HG02938 (cell line): ENCODE data around the gene CLIC6.
"Not testable (repeated sequence)": the region's sequence is repeated elsewhere in the genome, so short reads cannot be mapped to it uniquely, and the experiment has no call there.

Experiments used
- ATAC-seq: cut with Tn5 transposase; IDR thresholded peaks from one replicate; pipeline ENCODE4 v1.9.1; 2021; ENCODE audit warnings: mild to moderate bottlenecking, moderate library complexity; ENCODE audit not compliant: unreplicated experiment

Gene CLIC6

DNA sequence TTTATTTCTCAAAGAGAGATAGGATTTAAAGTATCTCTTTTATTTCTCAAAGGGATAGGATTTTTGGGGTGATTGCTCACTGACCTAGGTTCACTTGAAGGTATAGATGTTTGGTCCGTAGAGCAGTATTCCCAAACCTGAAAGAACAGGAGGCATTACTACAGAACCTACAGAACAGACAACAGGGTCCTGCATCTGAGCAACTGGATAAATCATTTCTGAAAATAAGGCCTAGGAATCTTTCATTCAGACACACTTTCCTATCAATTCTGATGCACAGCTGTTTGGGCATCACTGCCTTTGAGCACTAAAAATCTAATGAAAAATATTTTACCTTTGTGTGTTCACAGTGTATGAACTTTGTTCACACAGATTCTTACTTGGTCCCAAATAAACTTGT is 17.2 kb upstream of the CLIC6 start:
- no peak for ATAC-seq

GRCh38 chr21:34653522-34653921 is 15.3 kb upstream of the CLIC6 start:
- ATAC-seq, result no peak

DNA sequence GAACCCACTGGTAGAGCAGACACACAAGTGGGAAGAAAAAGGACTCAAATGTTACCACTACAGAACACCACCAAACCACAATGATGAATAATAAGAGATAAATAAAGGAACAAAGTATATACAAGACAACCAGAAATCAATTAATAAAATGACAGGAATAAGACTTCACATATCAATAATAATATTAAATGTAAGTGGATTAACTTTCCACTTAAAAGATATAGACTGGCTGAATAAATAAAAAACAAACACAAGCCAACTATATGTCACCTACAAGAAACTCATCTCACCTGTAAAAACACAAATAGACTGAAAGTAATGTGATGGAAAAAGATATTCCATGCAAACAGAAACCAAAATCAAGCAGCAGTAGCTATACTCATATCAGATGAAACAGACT is 6.9 kb upstream of the CLIC6 start:
- no peak for ATAC-seq

GRCh38 chr21:34667761-34668160 is 1.0 kb upstream of the CLIC6 start:
- ATAC-seq, result no peak

GRCh38 chr21:34669149-34669879 is 520 bp downstream of the CLIC6 start:
- no peak for ATAC-seq

GRCh38 chr21:34669880-34670219 is 1.1 kb downstream of the CLIC6 start:
- not testable (repeated sequence) for ATAC-seq

- ATAC-seq, result no peak
These were observed 1.6 kb downstream of the CLIC6 start for GRCh38 chr21:34670220-34670961.

DNA sequence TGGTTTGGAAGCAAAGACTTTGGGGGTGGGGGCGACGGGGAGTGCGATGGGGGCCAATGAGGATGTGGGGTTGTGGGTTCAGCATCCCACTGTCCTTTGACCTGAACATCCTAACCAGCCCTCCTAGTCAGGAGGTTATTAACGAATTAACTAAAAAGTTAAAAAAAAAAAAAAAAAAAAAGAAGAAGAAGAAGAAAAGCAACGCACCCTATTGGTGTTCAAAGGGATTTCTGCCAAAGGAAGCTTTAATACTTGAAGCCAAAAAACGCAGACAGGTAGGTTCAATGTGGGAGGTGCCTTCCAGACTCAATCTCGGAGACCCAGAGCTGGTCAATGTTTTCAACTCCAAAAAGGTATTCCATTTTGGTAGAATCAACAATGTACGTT is 2.2 kb downstream of the CLIC6 start:
- ATAC-seq, result no peak

DNA sequence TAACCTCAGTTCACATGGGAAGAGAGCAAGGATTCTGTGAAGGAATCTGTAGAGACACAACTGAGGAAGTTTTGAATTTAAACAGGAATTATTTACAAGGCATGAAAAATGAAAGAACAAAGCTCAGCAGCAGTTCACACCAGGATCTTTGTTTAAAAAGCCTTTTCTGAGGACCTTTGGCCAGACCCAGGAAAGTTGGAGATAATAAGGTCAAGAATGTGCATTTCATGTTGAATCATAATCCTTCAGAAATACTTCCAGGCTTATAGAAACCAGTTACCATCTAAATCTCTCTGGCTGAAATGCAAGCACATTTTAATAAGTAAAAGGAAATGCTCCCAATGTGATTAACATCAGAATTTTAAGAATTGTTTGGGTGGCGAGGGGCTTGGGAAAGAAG is 2.7 kb downstream of the CLIC6 start:
- no peak for ATAC-seq

GRCh38 chr21:34671891-34672290 is 3.1 kb downstream of the CLIC6 start:
- ATAC-seq, result no peak

DNA sequence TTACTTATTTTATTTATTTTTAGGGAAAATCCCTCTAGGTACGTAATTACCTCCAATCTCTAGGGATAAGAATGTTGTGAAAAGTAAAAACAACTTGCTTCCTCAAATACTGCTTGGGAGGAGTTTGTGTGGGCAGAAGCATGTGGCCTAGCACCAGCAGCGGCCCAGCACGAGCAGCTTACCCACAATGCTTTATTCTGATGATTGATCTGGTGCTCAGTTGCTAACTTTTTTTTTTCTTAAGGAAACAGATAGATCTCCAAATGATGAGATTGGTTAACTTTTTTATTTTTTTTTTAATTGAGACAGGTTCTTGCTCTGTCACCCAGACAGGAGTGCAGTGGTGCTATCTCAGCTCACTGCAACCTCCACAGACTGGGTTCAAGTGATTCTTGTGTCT is 4.2 kb downstream of the CLIC6 start:
- ATAC-seq, result no peak

DNA sequence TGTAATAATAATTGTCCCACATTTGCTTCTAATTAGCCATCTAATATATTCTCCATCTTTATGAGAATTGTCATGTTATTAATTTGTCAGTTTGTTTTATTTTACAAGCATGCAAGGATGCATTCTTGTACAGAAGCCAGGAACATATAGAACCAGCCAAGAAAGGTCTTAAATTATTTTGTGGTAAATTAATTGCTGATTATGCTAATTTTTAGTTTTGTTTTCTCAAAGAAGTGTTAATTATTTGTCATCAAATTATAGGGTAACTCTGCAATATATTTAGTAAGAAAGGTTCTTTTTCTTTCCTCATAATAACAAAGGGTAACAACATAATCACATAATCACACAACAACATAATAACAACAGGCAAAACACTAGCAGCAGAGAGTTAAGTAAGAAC is 5.7 kb downstream of the CLIC6 start:
- ATAC-seq, result no peak

DNA sequence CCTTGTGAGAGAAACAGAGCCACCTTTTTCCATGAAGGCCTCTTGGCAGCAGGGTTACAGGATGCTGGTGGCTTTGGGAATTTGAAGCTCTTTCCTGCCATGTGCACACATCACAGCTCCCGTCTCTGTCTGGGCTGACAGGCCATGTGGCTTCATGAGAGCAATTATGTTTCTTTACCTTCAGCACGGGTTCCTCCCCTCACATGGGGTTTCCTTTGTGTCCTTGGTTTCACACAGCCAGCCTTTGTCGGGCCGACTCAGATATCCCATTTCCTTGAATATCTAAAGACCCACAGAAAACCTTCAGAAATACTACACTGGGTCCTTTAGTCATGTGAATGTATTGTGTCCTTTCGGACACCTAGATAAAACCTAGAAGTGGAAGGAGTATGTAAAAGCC is 7.1 kb downstream of the CLIC6 start:
- ATAC-seq, result no peak

GRCh38 chr21:34679051-34679450 is 10.3 kb downstream of the CLIC6 start:
- ATAC-seq, result no peak

DNA sequence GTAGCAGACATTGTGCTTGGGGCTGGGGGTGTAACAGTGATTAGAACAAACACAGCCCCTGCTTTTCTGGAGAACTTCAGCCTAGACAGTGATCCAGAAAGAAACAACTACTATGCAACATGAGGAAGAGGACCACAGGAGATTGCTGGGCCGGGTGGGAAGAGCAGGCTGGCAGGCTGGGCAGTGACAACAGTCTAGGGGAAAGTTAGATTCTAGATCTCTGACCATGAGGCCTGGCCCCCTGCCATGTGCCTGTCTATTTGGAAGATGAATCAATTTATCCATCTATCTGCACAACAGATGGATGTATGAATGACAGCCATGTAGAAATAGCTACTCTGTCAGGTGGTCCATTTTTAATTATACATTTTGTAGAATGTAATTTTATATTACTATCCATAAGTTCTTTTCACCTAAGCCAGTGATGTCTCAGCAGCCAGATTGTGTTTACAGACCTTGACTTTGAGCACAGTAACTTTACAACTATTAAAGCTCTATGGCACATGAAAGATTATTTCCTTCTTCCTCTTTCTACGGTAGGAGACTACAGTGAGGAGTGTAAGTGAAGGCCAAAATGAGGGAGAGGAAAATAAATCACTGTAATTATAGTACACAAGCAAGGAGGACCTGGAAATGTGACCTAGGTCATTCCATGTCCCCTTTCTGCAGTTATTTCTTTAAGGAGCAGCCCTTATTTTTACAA is 15.5 kb downstream of the CLIC6 start:
- no peak for ATAC-seq

GRCh38 chr21:34687065-34687464 is 18.3 kb downstream of the CLIC6 start:
- no peak for ATAC-seq

- ATAC-seq, result no peak
These were observed 19.0 kb downstream of the CLIC6 start for GRCh38 chr21:34687745-34688144.

- ATAC-seq, result no peak
These were observed 19.4 kb downstream of the CLIC6 start for GRCh38 chr21:34688145-34688544.

DNA sequence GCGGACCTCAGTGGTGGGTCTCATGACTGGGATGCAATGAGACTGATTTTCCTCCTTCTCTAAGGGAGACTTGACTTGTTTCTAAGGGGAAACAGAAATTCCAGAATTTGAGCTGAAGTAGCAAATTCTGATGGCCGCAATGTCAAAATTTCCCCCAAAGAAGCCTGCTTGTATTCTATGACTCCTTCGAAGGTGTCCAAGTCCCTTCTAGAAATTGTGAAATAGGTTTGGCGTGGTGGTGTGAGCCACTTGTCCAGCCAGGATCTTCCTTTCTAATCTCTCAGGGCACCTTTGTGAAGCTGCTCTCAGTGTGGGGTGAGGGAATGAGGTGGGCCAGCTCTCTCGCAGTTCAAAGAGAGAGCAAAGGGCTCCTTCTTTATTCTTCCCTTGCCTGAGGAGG is 19.9 kb downstream of the CLIC6 start:
- no peak for ATAC-seq

DNA sequence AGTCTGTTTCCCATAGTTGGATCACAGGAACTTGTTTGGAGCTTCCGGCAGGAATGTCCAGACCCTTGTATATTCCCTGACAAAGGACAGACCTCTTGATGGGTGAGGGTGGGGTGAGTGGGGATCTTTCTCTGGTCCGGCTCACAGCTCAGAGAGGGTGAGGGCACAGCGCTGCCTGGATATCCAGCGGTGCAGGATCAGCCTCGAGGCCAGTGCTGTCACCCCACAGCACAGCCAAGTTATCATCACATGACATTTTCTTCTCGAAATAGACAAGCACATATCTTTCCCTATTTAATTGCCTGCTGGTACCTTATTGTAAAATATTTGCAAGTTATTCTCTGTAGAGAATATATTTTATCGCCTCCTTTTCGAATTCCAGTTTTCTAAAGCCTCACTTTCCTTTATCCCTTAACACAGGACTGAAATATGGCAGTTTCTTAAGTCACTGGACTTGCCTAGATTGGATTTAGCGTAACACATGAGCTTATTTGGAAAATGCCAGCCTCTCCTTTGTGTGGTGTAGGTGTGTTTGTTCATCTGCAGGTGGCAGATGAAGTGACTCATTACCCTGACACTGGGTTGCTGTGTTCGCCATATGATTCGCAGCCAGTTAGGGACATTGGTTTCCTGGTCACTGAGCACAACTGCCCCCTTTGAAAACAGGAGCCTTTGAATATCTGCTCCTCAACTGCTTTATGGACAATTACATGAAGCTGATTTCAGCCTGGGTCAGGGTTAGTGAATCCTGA is 21.4 kb downstream of the CLIC6 start:
- no peak for ATAC-seq

DNA sequence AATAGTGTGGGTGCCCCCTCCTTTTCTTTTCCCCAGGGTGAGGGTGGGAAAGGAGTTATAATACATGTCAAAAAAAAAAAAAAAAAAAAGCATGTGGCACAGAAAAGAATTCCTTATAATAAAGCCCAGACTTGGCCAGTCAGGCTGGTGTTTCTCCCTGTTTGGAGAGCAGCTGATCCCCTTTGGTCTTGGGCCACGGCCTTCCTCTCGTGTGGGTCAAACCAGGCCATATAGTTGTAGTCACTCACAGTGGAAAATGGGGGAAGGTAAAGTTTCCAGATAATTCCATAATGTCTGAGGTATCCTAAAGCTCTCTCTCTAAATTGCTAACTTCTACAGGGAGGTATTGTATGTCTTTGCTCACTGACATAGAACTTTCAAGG is 22.0 kb downstream of the CLIC6 start:
- ATAC-seq, result no peak
